ENCODE measurements around the gene TRIM38.
A peak's percentile ranks its signal among the peaks of the same experiment; 100 is the strongest.

The TRIM38 gene

GRCh38 chr6:26031151-26031594, 68.6 kb downstream of the TRIM38 start:
- Histone ChIP-seq H3K4me2 (peak overlapping the region; percentile 75), H3K27me3 (ENCODE audit: insufficient read depth, low read depth) (no peaks in the 10 kb centered on the region), H3K36me3 (ENCODE audit: insufficient read depth) (no peaks in the 10 kb centered on the region), H3K9ac (peak overlapping the region; percentile 94), H3K4me3 (IDR thresholded peaks at IDR 0.05; ENCODE audit: insufficient read depth, low read depth, low read length) (peak overlapping the region; percentile 18), H3K4me1 (ENCODE audit: low read depth, poor library complexity, severe bottlenecking) (peaks cover 40% of the 10 kb centered on the region), H2AFZ (ENCODE audit: low read depth) (no peak overlapping the region), H4K20me1 (ENCODE audit: insufficient read depth) (no peaks in the 10 kb centered on the region), H3K27ac (peak overlapping the region; percentile 93), H3K79me2 (ENCODE audit: insufficient read depth, low read depth) (peaks cover 14% of the 10 kb centered on the region)
- TF ChIP-seq CTCF (conservative IDR thresholded peaks at IDR 0.05; ENCODE audit: low read depth, low read length), result no peak

GRCh38 chr6:26031595-26032339, 69.2 kb downstream of the TRIM38 start:
- Histone ChIP-seq H3K27ac (peak overlapping the region; percentile 93), H3K36me3 (ENCODE audit: insufficient read depth) (no peaks in the 10 kb centered on the region), H3K4me1 (ENCODE audit: low read depth, poor library complexity, severe bottlenecking) (peaks cover 40% of the 10 kb centered on the region), H3K79me2 (ENCODE audit: insufficient read depth, low read depth) (peaks cover 14% of the 10 kb centered on the region), H4K20me1 (ENCODE audit: insufficient read depth) (no peaks in the 10 kb centered on the region), H3K27me3 (ENCODE audit: insufficient read depth, low read depth) (no peaks in the 10 kb centered on the region), H3K4me3 (IDR thresholded peaks at IDR 0.05; ENCODE audit: insufficient read depth, low read depth, low read length) (peak overlapping the region; percentile 18), H2AFZ (ENCODE audit: low read depth) (peak overlapping the region; percentile 48), H3K4me2 (peak overlapping the region; percentile 75), H3K9ac (peak overlapping the region; percentile 94)
- no peak; the same call in 1 of the 2 replicates for TF ChIP-seq CTCF (conservative IDR thresholded peaks at IDR 0.05; ENCODE audit: low read depth, low read length)

GRCh38 chr6:26032340-26033084, 69.9 kb downstream of the TRIM38 start:
- peak overlapping the region; percentile 58 for H3K4me2 ChIP-seq
- no peak overlapping the region for H3K4me3 ChIP-seq (IDR thresholded peaks at IDR 0.05; ENCODE audit: insufficient read depth, low read depth, low read length)
- H3K9ac ChIP-seq, result peak overlapping the region; percentile 94
- peak overlapping the region; percentile 48 for H2AFZ ChIP-seq (ENCODE audit: low read depth)
- no peaks in the 10 kb centered on the region for H3K27me3 ChIP-seq (ENCODE audit: insufficient read depth, low read depth)
- no peaks in the 10 kb centered on the region for H3K36me3 ChIP-seq (ENCODE audit: insufficient read depth)
- H4K20me1 ChIP-seq (ENCODE audit: insufficient read depth), result no peaks in the 10 kb centered on the region
- peaks cover 39% of the 10 kb centered on the region for H3K4me1 ChIP-seq (ENCODE audit: low read depth, poor library complexity, severe bottlenecking)
- H3K27ac ChIP-seq, result peak overlapping the region; percentile 93
- peaks cover 14% of the 10 kb centered on the region for H3K79me2 ChIP-seq (ENCODE audit: insufficient read depth, low read depth)
- no peak for TF ChIP-seq CTCF (conservative IDR thresholded peaks at IDR 0.05; ENCODE audit: low read depth, low read length)

- Histone ChIP-seq H3K79me2 (ENCODE audit: insufficient read depth, low read depth) (peaks cover 14% of the 10 kb centered on the region), H3K9ac (peak overlapping the region; percentile 94), H3K4me1 (ENCODE audit: low read depth, poor library complexity, severe bottlenecking) (peaks cover 31% of the 10 kb centered on the region), H3K36me3 (ENCODE audit: insufficient read depth) (no peaks in the 10 kb centered on the region), H2AFZ (ENCODE audit: low read depth) (peak overlapping the region; percentile 51), H3K27ac (peak overlapping the region; percentile 93), H4K20me1 (ENCODE audit: insufficient read depth) (no peaks in the 10 kb centered on the region), H3K4me3 (IDR thresholded peaks at IDR 0.05; ENCODE audit: insufficient read depth, low read depth, low read length) (no peak overlapping the region), H3K4me2 (peak overlapping the region; percentile 58), H3K27me3 (ENCODE audit: insufficient read depth, low read depth) (no peaks in the 10 kb centered on the region)
- TF ChIP-seq CTCF (conservative IDR thresholded peaks at IDR 0.05; ENCODE audit: low read depth, low read length), result no peak
These were observed 70.7 kb downstream of the TRIM38 start for GRCh38 chr6:26033085-26033940.
